Activated CD4-positive, alpha-beta memory T cell treated with anti-CD3 and anti-CD28 coated beads for 36 hours (primary cell): Measurements from ENCODE around the gene ZNF692. TPM values are rescaled to one million over a fixed set of nuclear protein-coding genes. Genes with fewer than 3 reads are reported as not detected.
"Not testable (repeated sequence)": the region's sequence is repeated elsewhere in the genome, so short reads cannot be mapped to it uniquely, and the experiment has no call there.

Experiments
- CTCF ChIA-PET: fragments of 350-600 bp; sonication (Branson Sonifier 250); formaldehyde crosslinking; loops from one replicate; lab custom pipeline; 2021; ENCODE audit warnings: antibody characterized with exemption, inconsistent platforms; lab: Charles Lee
- POLR2A ChIA-PET: fragments of 350-600 bp; sonication (Branson Sonifier 250); formaldehyde crosslinking; loops from one replicate; lab custom pipeline; 2021; ENCODE audit warnings: antibody characterized with exemption; lab: Charles Lee
- DNase-seq: peaks from one replicate; pipeline ENCODE4 v3.0.0-alpha.2; 2020
- H3K27ac Mint-ChIP-seq: one replicate; pipeline ENCODE4 v1.8.0; 2021; ENCODE audit warnings: mixed read lengths
- H3K27me3 Mint-ChIP-seq: one replicate; pipeline ENCODE4 v1.8.0; 2021; ENCODE audit warnings: mixed read lengths
- H3K36me3 Mint-ChIP-seq: one replicate; pipeline ENCODE4 v1.8.0; 2021; ENCODE audit warnings: mixed read lengths
- H3K4me1 Mint-ChIP-seq: one replicate; pipeline ENCODE4 v1.8.0; 2021; ENCODE audit warnings: low read depth, mixed read lengths
- H3K4me3 Mint-ChIP-seq: one replicate; pipeline ENCODE4 v1.8.0; 2021; ENCODE audit warnings: mild to moderate bottlenecking, mixed read lengths
- H3K9me3 Mint-ChIP-seq: one replicate; pipeline ENCODE4 v1.8.0; 2021; ENCODE audit warnings: mixed read lengths
- intact Hi-C: fragments of 100-400 bp; cut with micrococcal nuclease; formaldehyde crosslinking; loops from one replicate; pipeline ENCODE4 v1.15.1; 2023
- total RNA-seq, 2 experiments: library from RNA; stranded (reverse); gene quantifications; one replicate each; pipeline ENCODE4 v1.2.3, GENCODE V29; 2021

The ZNF692 gene
- total RNA-seq, 2 experiments from 2014 or later: 60.4 to 65.9 TPM

DNA sequence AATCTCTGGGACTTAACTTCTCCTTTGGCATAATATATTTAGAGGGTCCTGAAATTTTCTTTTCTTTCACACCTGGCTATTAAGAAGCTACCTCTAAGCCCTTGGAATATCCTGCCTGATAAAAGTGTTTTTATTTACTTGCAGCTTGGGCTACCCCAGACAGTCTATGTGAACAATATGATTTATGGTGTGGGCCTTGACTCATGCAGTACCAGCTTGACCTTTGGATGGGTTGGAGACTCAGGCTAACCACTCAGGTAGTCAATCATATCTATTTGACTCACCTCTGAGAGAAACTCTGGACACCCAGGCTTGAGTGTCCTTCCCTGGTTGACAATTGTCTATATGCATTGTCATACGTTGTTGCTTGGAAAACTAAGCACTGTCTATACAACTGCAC lies 33.7 kb upstream of the ZNF692 start:
- no peak for DNase-seq
- no peak overlapping the region for H3K27ac Mint-ChIP-seq
- H3K36me3 Mint-ChIP-seq: no peaks in the 10 kb centered on the region
- ChIA-PET CTCF (no interaction called here), POLR2A (no interaction called here)
- H3K4me1 Mint-ChIP-seq: no peaks in the 10 kb centered on the region
- H3K4me3 Mint-ChIP-seq: no peak overlapping the region
- peaks cover 17% of the 10 kb centered on the region for H3K27me3 Mint-ChIP-seq
- intact Hi-C loops: no loop called here
- no peaks in the 10 kb centered on the region for H3K9me3 Mint-ChIP-seq

DNA sequence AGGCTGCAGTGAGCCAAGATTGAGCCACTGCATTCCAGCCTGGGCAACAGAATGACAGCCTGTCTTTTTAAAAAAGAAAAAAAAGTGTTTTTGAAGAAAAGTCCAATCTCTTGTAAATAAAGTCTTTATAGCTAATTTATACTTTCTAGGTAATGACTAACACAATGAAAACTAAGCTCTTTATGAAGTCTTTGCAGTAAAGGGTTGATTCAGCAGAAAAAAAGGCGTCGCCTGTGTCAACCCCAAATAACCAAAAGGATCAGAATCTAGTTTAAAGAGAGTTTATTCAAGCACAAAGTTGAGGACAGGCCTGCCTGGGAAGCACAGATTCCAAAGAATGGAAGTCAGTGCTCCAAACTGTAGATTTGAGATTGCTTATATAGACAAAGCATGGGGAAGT lies 32.9 kb upstream of the ZNF692 start:
- ChIA-PET POLR2A (no interaction called here), CTCF (no interaction called here)
- Mint-ChIP-seq H3K36me3 (no peaks in the 10 kb centered on the region), H3K27ac (no peak overlapping the region), H3K4me1 (no peaks in the 10 kb centered on the region), H3K27me3 (peaks cover 12% of the 10 kb centered on the region), H3K9me3 (no peaks in the 10 kb centered on the region), H3K4me3 (no peak overlapping the region)
- intact Hi-C loops: no loop called here
- no peak for DNase-seq

DNA sequence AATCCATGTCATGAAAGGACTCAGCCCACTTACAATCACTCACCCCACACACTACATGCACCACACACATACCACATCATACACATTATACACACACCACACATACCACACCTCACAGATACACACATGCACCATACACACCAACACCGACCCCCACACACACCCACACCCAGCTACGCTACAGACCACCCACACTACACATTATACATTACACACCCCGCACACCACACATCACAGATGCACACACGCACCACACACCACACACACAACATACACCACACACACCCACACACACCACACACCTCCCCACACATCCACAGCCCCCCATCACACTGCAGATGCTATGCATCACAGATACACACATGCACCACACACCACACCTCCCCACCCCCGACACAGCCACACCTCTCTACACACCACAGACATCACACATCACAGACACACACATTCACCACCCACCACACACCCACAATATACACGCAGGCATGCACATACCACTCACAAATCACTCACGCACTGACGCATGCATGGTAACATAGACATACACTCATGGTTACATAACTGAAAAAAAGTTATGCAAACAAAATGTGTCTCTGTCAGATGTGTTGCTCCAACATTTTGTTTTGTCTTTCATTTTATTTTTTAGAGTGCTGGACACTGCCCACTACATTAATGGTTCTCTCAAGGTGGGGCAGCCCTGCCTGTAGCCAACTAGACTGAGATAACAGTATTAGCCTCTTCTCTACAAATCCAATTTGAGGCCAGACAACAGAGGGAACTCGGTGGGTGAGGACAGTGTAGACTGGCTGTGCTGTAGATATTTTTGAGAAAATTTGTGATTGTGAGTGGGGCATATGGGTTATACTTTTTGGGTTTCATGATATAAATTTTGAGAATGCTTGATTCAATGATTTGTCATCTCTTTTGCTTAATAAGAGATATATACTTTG lies 31.9 kb upstream of the ZNF692 start:
- CTCF ChIA-PET: no interaction called here
- Mint-ChIP-seq H3K4me1 (no peaks in the 10 kb centered on the region), H3K4me3 (no peak overlapping the region), H3K36me3 (no peaks in the 10 kb centered on the region), H3K9me3 (no peaks in the 10 kb centered on the region), H3K27me3 (peaks cover 9% of the 10 kb centered on the region), H3K27ac (no peak overlapping the region)
- POLR2A ChIA-PET: no interaction called here
- intact Hi-C loops: no loop called here
- no peak for DNase-seq

DNA sequence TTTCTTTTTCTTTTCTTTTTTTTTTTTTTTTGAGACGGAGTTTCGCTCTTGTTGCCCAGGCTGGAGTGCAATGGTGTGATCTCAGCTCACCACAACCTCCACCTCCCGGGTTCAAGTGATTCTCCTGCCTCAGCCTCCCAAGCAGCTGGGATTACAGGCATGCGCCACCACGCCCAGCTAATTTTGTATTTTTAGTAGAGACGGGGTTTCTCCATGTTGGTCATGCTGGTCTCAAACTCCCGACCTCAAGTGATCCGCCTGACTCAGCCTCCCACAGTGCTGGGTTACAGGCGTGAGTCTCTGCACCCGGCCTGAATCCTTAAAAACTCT lies 31.0 kb upstream of the ZNF692 start:
- DNase-seq, CTCF ChIA-PET, intact Hi-C loops, H3K27ac Mint-ChIP-seq, H3K4me1 Mint-ChIP-seq, H3K9me3 Mint-ChIP-seq, H3K4me3 Mint-ChIP-seq, H3K27me3 Mint-ChIP-seq, POLR2A ChIA-PET, H3K36me3 Mint-ChIP-seq: not testable (repeated sequence)

DNA sequence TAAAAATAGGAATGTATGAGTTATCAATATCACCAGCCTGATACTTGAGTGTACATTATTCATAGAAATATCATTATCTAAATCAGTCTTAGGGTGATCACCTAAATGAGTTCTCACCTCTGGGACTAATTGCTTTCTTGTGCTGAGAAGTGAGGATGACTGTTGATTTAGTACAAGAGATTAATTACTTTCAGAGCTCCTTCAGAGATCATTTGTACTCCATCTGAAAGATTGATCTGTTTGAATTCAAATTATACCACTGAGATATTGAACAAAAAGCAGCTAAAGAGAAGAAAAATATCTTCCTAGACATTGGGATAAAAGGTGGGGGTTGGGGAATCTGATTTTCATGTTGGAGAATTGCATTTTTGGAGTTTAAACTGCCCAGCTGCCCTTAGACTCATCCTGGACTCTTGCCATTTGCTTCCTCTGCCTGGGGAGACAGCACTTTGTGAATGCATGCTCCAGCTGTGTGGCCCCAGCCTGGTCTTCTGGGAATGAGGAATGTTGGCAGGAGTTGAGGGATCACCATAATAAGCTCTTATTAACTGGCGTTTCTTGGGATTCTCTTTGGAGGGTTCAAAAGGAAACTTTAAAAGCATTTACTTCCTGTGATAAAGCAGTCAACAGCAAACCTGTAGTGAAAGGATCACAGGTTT lies 27.5 kb upstream of the ZNF692 start:
- H3K27ac Mint-ChIP-seq: no peak overlapping the region
- H3K4me1 Mint-ChIP-seq: no peaks in the 10 kb centered on the region
- no peak for DNase-seq
- CTCF ChIA-PET: interaction anchor here (0.7 to 1.3 kb wide), 2 partner anchors 17 to 64 kb away, joined by 3 read pairs; no protein-coding TSS in a partner anchor
- POLR2A ChIA-PET: interaction anchor here (0.8 kb wide), 1 partner anchor 15 kb away, joined by 3 read pairs; no protein-coding TSS in a partner anchor
- H3K27me3 Mint-ChIP-seq: peaks cover 9% of the 10 kb centered on the region
- H3K9me3 Mint-ChIP-seq: no peaks in the 10 kb centered on the region
- no peak overlapping the region for H3K4me3 Mint-ChIP-seq
- H3K36me3 Mint-ChIP-seq: no peaks in the 10 kb centered on the region
- intact Hi-C loops: no loop called here

DNA sequence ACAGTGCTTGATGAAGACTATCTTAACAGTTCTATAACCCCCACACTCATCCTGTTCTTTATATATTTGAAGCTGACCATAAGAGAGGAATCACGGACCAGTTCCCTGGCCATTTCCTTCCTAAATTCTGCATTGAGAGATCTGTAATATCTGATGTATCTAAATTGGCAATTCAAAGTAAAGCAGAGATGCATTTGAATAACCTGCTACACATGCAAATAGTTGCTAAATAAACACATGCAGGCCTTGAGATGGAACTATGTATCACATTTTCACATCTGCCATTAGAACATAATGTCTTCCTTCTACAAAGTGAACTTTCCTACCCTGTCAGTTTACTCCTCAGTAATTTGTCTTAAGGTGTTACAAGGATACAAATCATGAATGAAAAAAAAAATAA lies 26.8 kb upstream of the ZNF692 start:
- Mint-ChIP-seq H3K9me3 (no peaks in the 10 kb centered on the region), H3K27me3 (peaks cover 7% of the 10 kb centered on the region), H3K36me3 (no peaks in the 10 kb centered on the region), H3K27ac (no peak overlapping the region), H3K4me3 (no peak overlapping the region), H3K4me1 (no peaks in the 10 kb centered on the region)
- CTCF ChIA-PET: interaction anchor here (1.3 kb wide), 1 partner anchor 18 kb away, joined by 3 read pairs; no protein-coding TSS in a partner anchor
- POLR2A ChIA-PET: no interaction called here
- intact Hi-C loops: no loop called here
- DNase-seq: no peak

DNA sequence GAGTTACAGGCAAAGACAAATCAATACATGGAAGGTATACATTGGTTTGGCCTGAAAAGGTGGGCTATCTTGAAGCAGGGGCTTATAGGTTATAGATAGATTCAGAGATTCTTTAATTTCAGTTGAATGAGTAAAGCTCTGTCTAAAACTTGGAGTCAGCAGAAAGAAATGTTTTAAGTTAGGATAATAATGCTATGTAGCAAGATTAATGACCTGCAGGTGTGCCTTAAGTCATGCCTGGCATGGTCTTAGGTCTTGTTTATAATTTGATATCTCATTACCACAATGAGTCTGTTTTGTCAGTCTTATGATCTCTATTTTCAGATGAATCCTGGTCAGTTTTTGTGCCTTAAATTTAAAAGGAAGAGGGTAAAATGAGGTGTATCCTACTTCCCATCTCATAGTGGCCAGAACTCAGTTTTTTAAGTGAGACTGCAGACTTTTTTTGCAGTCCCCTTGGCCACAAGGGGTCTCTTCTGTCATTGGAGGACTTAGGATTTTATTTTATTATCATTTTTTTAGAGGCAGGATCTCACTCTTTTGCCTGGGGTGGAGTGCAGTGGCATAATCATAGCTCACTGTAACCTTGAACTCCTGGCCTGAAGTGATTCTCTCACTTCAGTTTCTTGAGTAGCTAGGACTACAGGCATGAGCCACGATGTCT lies 25.9 kb upstream of the ZNF692 start:
- Mint-ChIP-seq H3K27ac (no peak overlapping the region), H3K36me3 (no peaks in the 10 kb centered on the region), H3K4me1 (no peaks in the 10 kb centered on the region), H3K9me3 (no peaks in the 10 kb centered on the region), H3K4me3 (no peak overlapping the region), H3K27me3 (peaks cover 1% of the 10 kb centered on the region)
- intact Hi-C loops: no loop called here
- no peak for DNase-seq
- POLR2A ChIA-PET: no interaction called here
- CTCF ChIA-PET: interaction anchor here (1.3 kb wide), 1 partner anchor 19 kb away, joined by 3 read pairs; no protein-coding TSS in a partner anchor

DNA sequence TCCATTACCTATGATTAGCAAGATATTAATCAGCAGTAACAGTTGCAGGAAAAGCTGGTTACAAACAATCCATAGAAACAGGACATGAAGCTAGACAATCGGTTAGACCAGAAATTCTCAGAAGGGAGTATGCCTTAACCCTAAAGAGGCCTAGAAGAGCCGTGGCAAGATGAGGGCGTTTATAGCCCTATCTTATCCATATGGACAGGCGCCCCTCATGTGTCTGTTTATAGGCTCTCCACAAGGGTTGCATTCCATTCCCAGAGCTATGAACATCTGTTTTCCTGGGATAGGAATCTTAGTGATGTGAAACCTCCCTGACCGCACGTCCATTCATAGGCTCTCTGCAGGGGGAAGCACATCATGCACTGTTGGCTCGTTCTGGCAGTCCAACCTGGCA lies 23.5 kb upstream of the ZNF692 start:
- H3K4me1 Mint-ChIP-seq, H3K27ac Mint-ChIP-seq, H3K4me3 Mint-ChIP-seq, H3K9me3 Mint-ChIP-seq, POLR2A ChIA-PET, intact Hi-C loops, H3K36me3 Mint-ChIP-seq, DNase-seq, H3K27me3 Mint-ChIP-seq: not testable (repeated sequence)
- CTCF ChIA-PET: interaction anchor here (1.0 kb wide), 1 partner anchor 9 kb away, joined by 3 read pairs; no protein-coding TSS in a partner anchor

DNA sequence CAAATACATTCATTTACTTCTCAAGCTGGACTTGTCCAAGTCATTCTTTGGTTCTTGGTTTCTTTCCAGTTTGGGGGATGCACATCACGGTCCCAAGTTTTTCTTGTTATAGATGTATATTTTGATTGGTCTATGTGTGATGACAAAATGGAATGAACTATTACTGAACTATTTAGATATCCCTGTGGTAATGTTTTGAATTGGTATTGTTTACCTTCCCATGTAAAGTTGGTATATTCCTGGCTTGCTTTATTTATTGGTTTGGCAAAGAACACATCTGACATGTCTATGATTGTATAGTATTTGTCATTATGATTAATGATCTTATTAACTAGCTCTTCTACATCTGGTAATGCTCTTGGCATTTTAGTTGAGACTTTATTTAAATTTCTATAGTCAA lies 22.4 kb upstream of the ZNF692 start:
- intact Hi-C loops: no loop called here
- Mint-ChIP-seq H3K9me3 (no peaks in the 10 kb centered on the region), H3K27me3 (peaks cover 1% of the 10 kb centered on the region), H3K27ac (no peak overlapping the region), H3K4me1 (peaks cover 3% of the 10 kb centered on the region), H3K36me3 (no peaks in the 10 kb centered on the region), H3K4me3 (no peak overlapping the region)
- DNase-seq: no peak
- ChIA-PET CTCF (no interaction called here), POLR2A (no interaction called here)

DNA sequence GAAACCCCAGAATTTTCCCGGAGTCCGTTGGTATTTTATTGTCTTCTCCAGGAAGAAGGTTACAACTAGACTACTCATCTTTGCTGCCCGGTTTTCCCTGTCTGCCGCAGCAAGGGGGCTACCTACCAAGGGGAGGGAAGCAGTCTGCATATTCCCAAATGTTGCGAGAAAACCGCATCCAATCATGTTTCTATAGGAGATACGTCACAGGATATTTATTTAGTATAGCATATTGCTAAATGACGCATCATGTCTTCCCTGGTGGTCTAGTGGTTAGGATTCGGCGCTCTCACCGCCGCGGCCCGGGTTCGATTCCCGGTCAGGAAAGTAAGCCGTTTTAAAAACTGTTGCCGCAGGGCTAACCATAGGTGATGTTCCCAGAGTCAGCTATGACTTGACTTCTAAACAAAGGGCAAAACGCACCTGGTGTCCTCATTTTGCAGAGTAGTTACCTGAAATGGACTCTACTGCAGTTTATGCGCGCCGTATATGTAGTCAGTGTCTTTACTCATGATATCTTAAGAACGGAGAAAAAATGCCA lies 15.2 kb upstream of the ZNF692 start:
- Mint-ChIP-seq H3K27me3 (peaks cover 8% of the 10 kb centered on the region), H3K4me1 (peaks cover 24% of the 10 kb centered on the region), H3K9me3 (peaks cover 3% of the 10 kb centered on the region), H3K4me3 (peak overlapping the region; percentile 91), H3K27ac (peak overlapping the region; percentile 92), H3K36me3 (peaks cover 10% of the 10 kb centered on the region)
- CTCF ChIA-PET: interaction anchor here (0.8 to 2.4 kb wide), 3 partner anchors 15 to 48 kb away, joined by 3 to 22 read pairs (median 8); partner anchors contain the start of genes PGBD2, SH3BP5L and ZNF692
- intact Hi-C loops: loop anchor here (1.0 kb wide), 5 partner anchors 11 to 48 kb away; partner anchors contain the start of genes PGBD2, ZNF672 and ZNF692
- peak; percentile 89 for DNase-seq
- POLR2A ChIA-PET: interaction anchor here (1.5 to 2.4 kb wide), 4 partner anchors 11 to 48 kb away, joined by 10 to 17 read pairs (median 12); partner anchors contain the start of genes SH3BP5L, ZNF672 and ZNF692

DNA sequence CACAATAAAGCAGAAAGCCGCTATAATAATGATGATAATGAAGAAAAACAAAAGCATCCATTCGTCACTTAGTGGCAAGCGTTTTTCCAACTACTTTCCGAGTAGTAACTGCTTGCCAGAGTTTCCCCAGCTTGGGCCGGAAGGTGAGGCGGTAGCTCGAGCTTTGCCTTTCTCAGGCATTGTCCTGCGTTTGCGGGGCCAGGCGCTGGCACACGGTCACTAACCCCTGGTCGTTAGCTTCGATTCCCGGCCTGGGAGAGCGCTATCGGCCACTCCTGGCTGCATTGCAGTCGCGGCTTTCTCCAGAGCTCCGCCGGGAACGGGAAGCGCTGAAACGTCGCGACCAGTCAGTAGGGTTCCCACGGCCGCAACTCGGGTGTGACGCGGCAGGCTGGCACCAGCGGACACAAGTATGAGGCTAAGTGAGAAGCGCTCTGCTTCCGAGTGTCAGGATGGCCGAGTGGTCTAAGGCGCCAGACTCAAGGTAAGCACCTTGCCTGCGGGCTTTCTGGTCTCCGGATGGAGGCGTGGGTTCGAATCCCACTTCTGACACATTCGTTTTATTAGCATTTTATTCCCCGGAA lies 14.6 kb upstream of the ZNF692 start:
- peak overlapping the region; percentile 92 for H3K27ac Mint-ChIP-seq
- peaks cover 8% of the 10 kb centered on the region for H3K27me3 Mint-ChIP-seq
- peak overlapping the region; percentile 91 for H3K4me3 Mint-ChIP-seq
- H3K9me3 Mint-ChIP-seq: peaks cover 3% of the 10 kb centered on the region
- peaks cover 10% of the 10 kb centered on the region for H3K36me3 Mint-ChIP-seq
- peaks cover 24% of the 10 kb centered on the region for H3K4me1 Mint-ChIP-seq
- CTCF ChIA-PET: interaction anchor here (0.8 to 2.4 kb wide), 8 partner anchors 9 to 67 kb away, joined by 3 to 22 read pairs (median 3); partner anchors contain the start of genes SH3BP5L and ZNF692
- DNase-seq: peak; percentile 98
- POLR2A ChIA-PET: interaction anchor here (1.5 to 2.4 kb wide), 4 partner anchors 10 to 48 kb away, joined by 10 to 17 read pairs (median 12); partner anchors contain the start of genes SH3BP5L, ZNF672 and ZNF692
- intact Hi-C loops: loop anchor here (1.0 kb wide), 4 partner anchors 10 to 35 kb away; partner anchors contain the start of genes PGBD2, ZNF672 and ZNF692
